UCSD-AML1 (cell line): Measurements from ENCODE around the gene CSMD2.

Experiments
- DNase-seq: peaks from one replicate; lab custom pipeline; 2025; ENCODE audit not compliant: unreplicated experiment; lab: John Stamatoyannopoulos, UW

The CSMD2 gene

GRCh38 chr1:33866281-33866680, 298.7 kb downstream of the CSMD2 start:
- DNase-seq = no peak

- DNase-seq = no peak
Observed at GRCh38 chr1:33864460-33865389, 300.3 kb downstream of the CSMD2 start.

- no peak for DNase-seq
Observed at GRCh38 chr1:33863779-33864178, 301.3 kb downstream of the CSMD2 start, which contains the start of gene HMGB4. HMGB4 (plus strand) TSS chr1:33864079; CDS start chr1:33864192, 113 bp downstream.

- no peak for DNase-seq
Observed at GRCh38 chr1:33860671-33861070, 304.4 kb downstream of the CSMD2 start.

- DNase-seq = no peak
Observed at GRCh38 chr1:33854091-33854490, 310.9 kb downstream of the CSMD2 start.

GRCh38 chr1:33853431-33853830, 311.6 kb downstream of the CSMD2 start:
- DNase-seq = no peak

GRCh38 chr1:33852711-33853110, 312.3 kb downstream of the CSMD2 start:
- DNase-seq = no peak

GRCh38 chr1:33850481-33850880, 314.5 kb downstream of the CSMD2 start:
- no peak for DNase-seq

GRCh38 chr1:33849211-33849610, 315.8 kb downstream of the CSMD2 start:
- DNase-seq = no peak

- no peak for DNase-seq
Observed at GRCh38 chr1:33848205-33848937, 316.7 kb downstream of the CSMD2 start.

GRCh38 chr1:33846861-33847260, 318.2 kb downstream of the CSMD2 start:
- DNase-seq = no peak

GRCh38 chr1:33844166-33844565, 320.9 kb downstream of the CSMD2 start:
- no peak for DNase-seq

- DNase-seq = no peak
Observed at GRCh38 chr1:33842348-33842747, 322.7 kb downstream of the CSMD2 start.

GRCh38 chr1:33841494-33841893, 323.5 kb downstream of the CSMD2 start:
- no peak for DNase-seq

- no peak for DNase-seq
Observed at GRCh38 chr1:33837635-33838034, 327.4 kb downstream of the CSMD2 start.

- DNase-seq = no peak
Observed at GRCh38 chr1:33836911-33837310, 328.1 kb downstream of the CSMD2 start.

- no peak for DNase-seq
Observed at GRCh38 chr1:33828654-33829053, 336.4 kb downstream of the CSMD2 start.

GRCh38 chr1:33828059-33828458, 337.0 kb downstream of the CSMD2 start:
- DNase-seq = no peak

GRCh38 chr1:33826711-33827110, 338.3 kb downstream of the CSMD2 start:
- no peak for DNase-seq

- no peak for DNase-seq
Observed at GRCh38 chr1:33826311-33826710, 338.7 kb downstream of the CSMD2 start.

- DNase-seq = no peak
Observed at GRCh38 chr1:33825506-33825905, 339.5 kb downstream of the CSMD2 start.

GRCh38 chr1:33824971-33825370, 340.1 kb downstream of the CSMD2 start:
- DNase-seq = no peak
